ENCODE measurements around the gene FNTB. TPM values are rescaled to one million over a fixed set of nuclear protein-coding genes. Genes with fewer than 3 reads are reported as not detected.

FNTB gene
- polyA plus RNA-seq, 1 donor from 2014 or later, result 6.7 TPM

DNA sequence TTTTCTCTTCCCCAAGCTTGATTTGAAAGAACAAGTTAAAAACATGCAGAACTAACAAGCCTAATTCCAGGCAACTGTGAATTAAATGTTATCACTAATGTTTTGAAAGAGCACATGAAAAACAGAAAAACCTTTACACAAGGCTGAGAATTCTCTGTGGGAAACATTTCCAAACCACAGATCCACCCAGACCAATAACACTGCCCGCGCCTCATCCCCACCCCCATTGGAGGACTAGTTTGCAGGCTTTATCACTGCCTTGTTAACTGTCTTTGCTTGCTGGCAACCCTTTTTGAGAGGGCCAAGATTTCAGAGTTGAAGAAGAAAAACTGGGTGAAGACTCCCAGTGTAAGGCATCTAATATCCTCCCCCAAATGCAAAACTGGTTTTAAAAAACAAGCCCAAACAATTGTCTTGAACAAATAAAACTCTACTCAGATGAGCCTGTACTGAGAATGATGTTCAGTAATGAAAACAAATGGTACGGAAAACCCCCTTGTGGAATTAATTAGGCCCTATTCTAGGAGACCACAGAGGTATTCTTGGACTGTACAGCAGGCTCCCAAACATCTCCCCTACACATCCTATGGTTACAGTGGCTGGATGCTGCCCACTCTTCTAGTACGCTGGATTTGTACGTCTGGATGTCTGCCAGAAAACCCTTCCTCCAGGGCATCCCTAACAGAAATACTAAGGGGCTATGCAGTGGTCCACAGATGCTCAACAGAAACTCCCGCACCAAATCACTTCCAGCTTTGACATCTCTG, 109.8 kb downstream of the FNTB start:
- TF ChIP-seq CTCF (IDR thresholded peaks at IDR 0.05; ENCODE audit: poor library complexity, severe bottlenecking), result no peak
- TF ChIP-seq SMC3 (conservative IDR thresholded peaks at IDR 0.05; ENCODE audit: poor library complexity), result no peak
- no peak for TF ChIP-seq EZH2 (IDR thresholded peaks at IDR 0.05; ENCODE audit: borderline replicate concordance, insufficient read depth, low read length, poor library complexity, severe bottlenecking)
- TF ChIP-seq RAD21 (conservative IDR thresholded peaks at IDR 0.05), result no peak
- Histone ChIP-seq H3K79me2 (replicated peaks; ENCODE audit: insufficient read depth, low read length) (peaks cover 19% of the 10 kb centered on the region), H3K9me3 (ENCODE audit: low read length) (no peaks in the 10 kb centered on the region), H3F3A (ENCODE audit: insufficient read depth, low read length, poor library complexity, severe bottlenecking) (no peaks in the 10 kb centered on the region), H3K27me3 (ENCODE audit: insufficient read depth, low read depth, low read length) (no peaks in the 10 kb centered on the region), H2AFZ (ENCODE audit: low read depth, low read length) (no peak overlapping the region), H4K20me1 (ENCODE audit: insufficient read depth) (no peaks in the 10 kb centered on the region), H3K4me2 (ENCODE audit: low read length) (no peak overlapping the region), H3K27ac (ENCODE audit: low read length) (no peak overlapping the region), H3K36me3 (ENCODE audit: insufficient read depth, low read length) (peaks cover 7% of the 10 kb centered on the region), H3K4me3 (ENCODE audit: low read length) (no peak overlapping the region), H3K9me2 (ENCODE audit: insufficient read depth, low read length) (no peaks in the 10 kb centered on the region), H3K9ac (ENCODE audit: low read length) (no peak overlapping the region)

GRCh38 chr14:65098586-65098985, 111.9 kb downstream of the FNTB start:
- Histone ChIP-seq H3K36me3 (ENCODE audit: insufficient read depth, low read length) (no peaks in the 10 kb centered on the region), H3K27me3 (ENCODE audit: insufficient read depth, low read depth, low read length) (no peaks in the 10 kb centered on the region), H3K79me2 (replicated peaks; ENCODE audit: insufficient read depth, low read length) (peaks cover 19% of the 10 kb centered on the region), H3K4me3 (ENCODE audit: low read length) (no peak overlapping the region), H3K9me2 (ENCODE audit: insufficient read depth, low read length) (no peaks in the 10 kb centered on the region), H2AFZ (ENCODE audit: low read depth, low read length) (no peak overlapping the region), H3F3A (ENCODE audit: insufficient read depth, low read length, poor library complexity, severe bottlenecking) (no peaks in the 10 kb centered on the region), H3K9me3 (ENCODE audit: low read length) (no peaks in the 10 kb centered on the region), H3K4me2 (ENCODE audit: low read length) (no peak overlapping the region), H4K20me1 (ENCODE audit: insufficient read depth) (no peaks in the 10 kb centered on the region), H3K27ac (ENCODE audit: low read length) (no peak overlapping the region), H3K9ac (ENCODE audit: low read length) (no peak overlapping the region)
- TF ChIP-seq RAD21 (conservative IDR thresholded peaks at IDR 0.05), result no peak
- no peak for TF ChIP-seq EP300 (conservative IDR thresholded peaks at IDR 0.05; ENCODE audit: poor library complexity, severe bottlenecking)
- no peak for TF ChIP-seq POLR2AphosphoS5 (IDR thresholded peaks at IDR 0.05)
- no peak for TF ChIP-seq TAF1 (IDR thresholded peaks at IDR 0.05; ENCODE audit: low read depth)
- no peak for TF ChIP-seq SMC3 (conservative IDR thresholded peaks at IDR 0.05; ENCODE audit: poor library complexity)
- TF ChIP-seq CTCF (IDR thresholded peaks at IDR 0.05; ENCODE audit: poor library complexity, severe bottlenecking), result no peak
- no peak for TF ChIP-seq REST (IDR thresholded peaks at IDR 0.05; ENCODE audit: borderline replicate concordance)
- TF ChIP-seq EZH2 (IDR thresholded peaks at IDR 0.05; ENCODE audit: borderline replicate concordance, insufficient read depth, low read length, poor library complexity, severe bottlenecking), result no peak
- no peak for TF ChIP-seq MXI1 (conservative IDR thresholded peaks at IDR 0.05; ENCODE audit: poor library complexity, severe bottlenecking)
